ENCODE measurements around the gene MTARC2.

DNA sequence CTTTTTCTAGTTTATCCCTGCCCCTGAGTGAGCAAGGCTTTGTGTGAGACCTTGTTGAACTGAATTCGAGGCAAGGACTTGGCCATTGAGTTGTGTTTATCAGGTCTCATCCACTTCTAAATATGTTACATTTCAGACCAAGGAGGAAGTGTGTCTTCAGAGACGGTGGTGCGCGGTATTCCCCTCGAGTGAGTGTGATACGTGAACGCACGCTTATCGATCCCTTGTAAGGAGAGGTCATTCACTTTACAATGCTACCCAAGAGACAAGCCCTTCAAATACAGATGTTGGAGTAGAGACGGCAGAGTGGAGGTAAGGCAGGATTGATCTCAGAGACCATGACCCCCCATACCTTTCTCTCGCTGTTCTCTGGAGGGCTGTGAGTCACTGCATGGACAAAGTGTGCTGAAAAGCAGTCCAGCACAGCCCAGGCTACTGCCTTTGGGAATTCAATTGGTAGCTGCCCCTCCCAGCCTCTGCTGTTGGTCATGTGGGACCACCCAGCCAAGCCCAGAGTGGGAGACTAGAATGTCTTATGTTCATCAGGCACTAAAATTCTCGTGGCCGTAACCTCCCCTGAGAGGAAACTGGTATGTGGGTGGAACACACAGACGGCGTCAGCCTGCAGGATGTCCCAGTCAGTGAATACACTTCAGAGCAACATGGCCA lies 22.3 kb downstream of the MTARC2 start:
- TF ChIP-seq, protein P1, sequence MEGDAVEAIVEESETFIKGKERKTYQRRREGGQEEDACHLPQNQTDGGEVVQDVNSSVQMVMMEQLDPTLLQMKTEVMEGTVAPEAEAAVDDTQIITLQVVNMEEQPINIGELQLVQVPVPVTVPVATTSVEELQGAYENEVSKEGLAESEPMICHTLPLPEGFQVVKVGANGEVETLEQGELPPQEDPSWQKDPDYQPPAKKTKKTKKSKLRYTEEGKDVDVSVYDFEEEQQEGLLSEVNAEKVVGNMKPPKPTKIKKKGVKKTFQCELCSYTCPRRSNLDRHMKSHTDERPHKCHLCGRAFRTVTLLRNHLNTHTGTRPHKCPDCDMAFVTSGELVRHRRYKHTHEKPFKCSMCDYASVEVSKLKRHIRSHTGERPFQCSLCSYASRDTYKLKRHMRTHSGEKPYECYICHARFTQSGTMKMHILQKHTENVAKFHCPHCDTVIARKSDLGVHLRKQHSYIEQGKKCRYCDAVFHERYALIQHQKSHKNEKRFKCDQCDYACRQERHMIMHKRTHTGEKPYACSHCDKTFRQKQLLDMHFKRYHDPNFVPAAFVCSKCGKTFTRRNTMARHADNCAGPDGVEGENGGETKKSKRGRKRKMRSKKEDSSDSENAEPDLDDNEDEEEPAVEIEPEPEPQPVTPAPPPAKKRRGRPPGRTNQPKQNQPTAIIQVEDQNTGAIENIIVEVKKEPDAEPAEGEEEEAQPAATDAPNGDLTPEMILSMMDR (IDR thresholded peaks at IDR 0.05), result no peak
- TF ChIP-seq EP300 (IDR thresholded peaks at IDR 0.05) (no peak), POLR2A (IDR thresholded peaks at IDR 0.05) (no peak)

All from stomach (tissue), 4 donors.